Esophagus squamous epithelium (tissue), 4 donors: ENCODE measurements around the gene DNAH10.

Experiments
- CTCF ChIP-seq, 6 experiments: fragments of 450-650 bp in 4 of 6; fragments of 200-600 bp in 2 of 6; sonication (generic) in 2 of 6; IDR thresholded peaks; one replicate each; pipeline ENCODE4 v1.5.1; 2016 to 2019; ENCODE audit warnings: antibody characterized with exemption in 6 of 6, mild to moderate bottlenecking in 4 of 6, moderate library complexity in 4 of 6
- POLR2A ChIP-seq, 4 donors: fragments of 450-650 bp; IDR thresholded peaks; one replicate each; pipeline ENCODE4 v1.6.1; 2017; ENCODE audit warnings: antibody characterized with exemption in 4 of 4, mild to moderate bottlenecking in 4 of 4, moderate library complexity in 3 of 4

GRCh38 chr12:123822804-123823203, 60.7 kb downstream of the DNAH10 start:
- no peak for TF ChIP-seq POLR2A (IDR thresholded peaks at IDR 0.05)
- TF ChIP-seq CTCF (IDR thresholded peaks at IDR 0.05): no peak
